HepG2 (cell line): ENCODE data around the gene GJD3. TPM values are rescaled to one million over a fixed set of nuclear protein-coding genes. Genes with fewer than 3 reads are reported as not detected.

Source experiments
- CREBL2 ChIP-seq: sonication (generic); formaldehyde crosslinking; IDR thresholded peaks from 2 replicates; pipeline ENCODE4 v1.8.1; 2023; ENCODE audit warnings: missing genetic modification reagents, mild to moderate bottlenecking, borderline replicate concordance
- GLI4 ChIP-seq: sonication (generic); formaldehyde crosslinking; IDR thresholded peaks from 2 replicates; pipeline ENCODE4 v1.5.1; 2020; ENCODE audit warnings: missing genetic modification reagents, mild to moderate bottlenecking, moderate library complexity, borderline replicate concordance
- HMG20A ChIP-seq: IDR thresholded peaks from 2 replicates; pipeline ENCODE4 v1.6.1; 2016; ENCODE audit warnings: borderline replicate concordance
- HNRNPUL1 ChIP-seq: fragments of 200-400 bp; formaldehyde crosslinking; IDR thresholded peaks from 2 replicates; pipeline ENCODE4 v1.6.1; 2017; ENCODE audit warnings: low read depth, mild to moderate bottlenecking, low read length, moderate library complexity
- JARID2 ChIP-seq: sonication (generic); formaldehyde crosslinking; IDR thresholded peaks from 2 replicates; pipeline ENCODE4 v1.8.1; 2023; ENCODE audit warnings: missing genetic modification reagents, inconsistent platforms; ENCODE audit not compliant: insufficient replicate concordance
- KAT8 ChIP-seq: IDR thresholded peaks from 2 replicates; pipeline ENCODE4 v1.6.1; 2016; ENCODE audit warnings: missing genetic modification reagents, missing compliant biosample characterization
- KLF11 ChIP-seq: IDR thresholded peaks from 2 replicates; pipeline ENCODE4 v1.6.1; 2016; ENCODE audit warnings: missing compliant biosample characterization
- NCOA1 ChIP-seq: sonication (generic); formaldehyde crosslinking; IDR thresholded peaks from 2 replicates; pipeline ENCODE4 v1.9.0; 2021; ENCODE audit warnings: missing genetic modification reagents
- NCOA5 ChIP-seq: sonication (generic); formaldehyde crosslinking; IDR thresholded peaks from 2 replicates; pipeline ENCODE4 v1.4.0; 2020; ENCODE audit warnings: missing genetic modification reagents
- PAWR ChIP-seq: sonication (generic); formaldehyde crosslinking; IDR thresholded peaks from 2 replicates; pipeline ENCODE4 v1.4.0; 2020; ENCODE audit warnings: missing genetic modification reagents, mild to moderate bottlenecking, borderline replicate concordance
- REL ChIP-seq: sonication (generic); formaldehyde crosslinking; conservative IDR thresholded peaks from 2 replicates; pipeline ENCODE4 v1.8.0; 2022; ENCODE audit warnings: mild to moderate bottlenecking, missing genetic modification reagents, moderate library complexity
- SMARCE1 ChIP-seq: fragments of 450-650 bp; IDR thresholded peaks from 2 replicates; pipeline ENCODE4 v1.6.1; 2017; ENCODE audit warnings: borderline replicate concordance
- SSRP1 ChIP-seq: IDR thresholded peaks from 2 replicates; pipeline ENCODE4 v1.6.1; 2016; ENCODE audit warnings: control low read depth
- TFE3 ChIP-seq: IDR thresholded peaks from 2 replicates; pipeline ENCODE4 v1.6.1; 2016
- TSC22D2 ChIP-seq: sonication (generic); formaldehyde crosslinking; IDR thresholded peaks from 2 replicates; pipeline ENCODE4 v1.5.1; 2020; ENCODE audit warnings: missing genetic modification reagents, mild to moderate bottlenecking, borderline replicate concordance
- YY1 ChIP-seq: IDR thresholded peaks from 2 replicates; pipeline ENCODE4 v1.6.1; 2011; ENCODE audit warnings: low read length, low read depth, moderate library complexity, mild to moderate bottlenecking; ENCODE audit not compliant: insufficient read depth, insufficient replicate concordance
- ZNF136 ChIP-seq: sonication (generic); formaldehyde crosslinking; IDR thresholded peaks from 2 replicates; pipeline ENCODE4 v1.8.1; 2022; ENCODE audit warnings: low read depth, mild to moderate bottlenecking, moderate library complexity, missing genetic modification reagents
- ZNF230 ChIP-seq: sonication (generic); formaldehyde crosslinking; IDR thresholded peaks from 2 replicates; pipeline ENCODE4 v1.4.0; 2020; ENCODE audit warnings: mild to moderate bottlenecking, missing genetic modification reagents
- ZNF24 ChIP-seq: fragments of 450-650 bp; IDR thresholded peaks from 2 replicates; pipeline ENCODE4 v1.6.1; 2017; ENCODE audit warnings: antibody characterized with exemption, mild to moderate bottlenecking
- ZNF329 ChIP-seq: sonication (generic); formaldehyde crosslinking; IDR thresholded peaks from 2 replicates; pipeline ENCODE4 v1.9.0; 2021; ENCODE audit warnings: low read depth, mild to moderate bottlenecking, missing genetic modification reagents
- ZNF543 ChIP-seq: sonication (generic); formaldehyde crosslinking; IDR thresholded peaks from 2 replicates; pipeline ENCODE4 v1.4.0; 2020; ENCODE audit warnings: mild to moderate bottlenecking, missing genetic modification reagents
- ZNF556 ChIP-seq: sonication (generic); formaldehyde crosslinking; IDR thresholded peaks from 2 replicates; pipeline ENCODE4 v1.4.0; 2020; ENCODE audit warnings: mild to moderate bottlenecking, missing genetic modification reagents, borderline replicate concordance
- ZNF878 ChIP-seq: sonication (generic); formaldehyde crosslinking; IDR thresholded peaks from 2 replicates; pipeline ENCODE4 v1.8.1; 2023; ENCODE audit warnings: mild to moderate bottlenecking, missing genetic modification reagents, moderate library complexity
- polyA plus RNA-seq, 8 experiments: library from polyadenylated mRNA; depleted of rRNA in 3 of 8; stranded (reverse) in 7 of 8; unstranded in 1 of 8; fragments of >200 nt; fragmentation: Illumina TruSeq in 4 of 8; extraction: Trizol in 4 of 8; gene quantifications; 2 replicates each; pipeline versions ENCODE4 v1.2.1 to v1.2.3, GENCODE V29; 2011 to 2016; ENCODE audit warnings: low read depth in 4 of 8, missing spikeins in 1 of 8, mixed read lengths in 1 of 8; ENCODE audit not compliant: insufficient read depth in 1 of 8
- total RNA-seq, 5 experiments: library from RNA; depleted of rRNA; stranded (reverse); fragments of >200 nt; fragmentation: Illumina TruSeq; extraction: Trizol; gene quantifications; 2 replicates each; pipeline ENCODE4 v1.2.3, GENCODE V29; 2016; ENCODE audit warnings: low read depth in 1 of 5
- TF ChIP-seq, protein P1 (sequence below): sonication (generic); formaldehyde crosslinking; IDR thresholded peaks from 2 replicates; pipeline ENCODE4 v1.4.0; 2020; ENCODE audit warnings: missing genetic modification reagents
- TF ChIP-seq, protein P2 (sequence below): sonication (generic); formaldehyde crosslinking; conservative IDR thresholded peaks from 2 replicates; pipeline ENCODE4 v1.4.0; 2020; ENCODE audit warnings: mild to moderate bottlenecking, missing genetic modification reagents, moderate library complexity

GJD3 gene
- total and polyA plus RNA-seq, 2 of the 13 experiments (the other 11 are each of a cell fraction or from before 2014, with no cell fraction given) = not detected

- TF ChIP-seq, protein P1, sequence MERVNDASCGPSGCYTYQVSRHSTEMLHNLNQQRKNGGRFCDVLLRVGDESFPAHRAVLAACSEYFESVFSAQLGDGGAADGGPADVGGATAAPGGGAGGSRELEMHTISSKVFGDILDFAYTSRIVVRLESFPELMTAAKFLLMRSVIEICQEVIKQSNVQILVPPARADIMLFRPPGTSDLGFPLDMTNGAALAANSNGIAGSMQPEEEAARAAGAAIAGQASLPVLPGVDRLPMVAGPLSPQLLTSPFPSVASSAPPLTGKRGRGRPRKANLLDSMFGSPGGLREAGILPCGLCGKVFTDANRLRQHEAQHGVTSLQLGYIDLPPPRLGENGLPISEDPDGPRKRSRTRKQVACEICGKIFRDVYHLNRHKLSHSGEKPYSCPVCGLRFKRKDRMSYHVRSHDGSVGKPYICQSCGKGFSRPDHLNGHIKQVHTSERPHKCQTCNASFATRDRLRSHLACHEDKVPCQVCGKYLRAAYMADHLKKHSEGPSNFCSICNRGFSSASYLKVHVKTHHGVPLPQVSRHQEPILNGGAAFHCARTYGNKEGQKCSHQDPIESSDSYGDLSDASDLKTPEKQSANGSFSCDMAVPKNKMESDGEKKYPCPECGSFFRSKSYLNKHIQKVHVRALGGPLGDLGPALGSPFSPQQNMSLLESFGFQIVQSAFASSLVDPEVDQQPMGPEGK (CRISPR knock-in tag) = peak; percentile 96
- TF ChIP-seq SMARCE1 = no peak
- TF ChIP-seq, protein P2, sequence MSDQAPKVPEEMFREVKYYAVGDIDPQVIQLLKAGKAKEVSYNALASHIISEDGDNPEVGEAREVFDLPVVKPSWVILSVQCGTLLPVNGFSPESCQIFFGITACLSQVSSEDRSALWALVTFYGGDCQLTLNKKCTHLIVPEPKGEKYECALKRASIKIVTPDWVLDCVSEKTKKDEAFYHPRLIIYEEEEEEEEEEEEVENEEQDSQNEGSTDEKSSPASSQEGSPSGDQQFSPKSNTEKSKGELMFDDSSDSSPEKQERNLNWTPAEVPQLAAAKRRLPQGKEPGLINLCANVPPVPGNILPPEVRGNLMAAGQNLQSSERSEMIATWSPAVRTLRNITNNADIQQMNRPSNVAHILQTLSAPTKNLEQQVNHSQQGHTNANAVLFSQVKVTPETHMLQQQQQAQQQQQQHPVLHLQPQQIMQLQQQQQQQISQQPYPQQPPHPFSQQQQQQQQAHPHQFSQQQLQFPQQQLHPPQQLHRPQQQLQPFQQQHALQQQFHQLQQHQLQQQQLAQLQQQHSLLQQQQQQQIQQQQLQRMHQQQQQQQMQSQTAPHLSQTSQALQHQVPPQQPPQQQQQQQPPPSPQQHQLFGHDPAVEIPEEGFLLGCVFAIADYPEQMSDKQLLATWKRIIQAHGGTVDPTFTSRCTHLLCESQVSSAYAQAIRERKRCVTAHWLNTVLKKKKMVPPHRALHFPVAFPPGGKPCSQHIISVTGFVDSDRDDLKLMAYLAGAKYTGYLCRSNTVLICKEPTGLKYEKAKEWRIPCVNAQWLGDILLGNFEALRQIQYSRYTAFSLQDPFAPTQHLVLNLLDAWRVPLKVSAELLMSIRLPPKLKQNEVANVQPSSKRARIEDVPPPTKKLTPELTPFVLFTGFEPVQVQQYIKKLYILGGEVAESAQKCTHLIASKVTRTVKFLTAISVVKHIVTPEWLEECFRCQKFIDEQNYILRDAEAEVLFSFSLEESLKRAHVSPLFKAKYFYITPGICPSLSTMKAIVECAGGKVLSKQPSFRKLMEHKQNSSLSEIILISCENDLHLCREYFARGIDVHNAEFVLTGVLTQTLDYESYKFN (CRISPR knock-in tag) = peak; percentile 93
- 0 out of 2 replicates have a peak, but pooled peaks have one; percentile 50 for TF ChIP-seq NCOA1 (CRISPR knock-in tag)
- TF ChIP-seq ZNF24 = no peak
- TF ChIP-seq JARID2 (CRISPR knock-in tag) = no peak
- TF ChIP-seq ZNF878 (CRISPR knock-in tag) = peak; percentile 67; the same call in 1 of the 2 replicates
- TF ChIP-seq ZNF329 = peak; percentile 75; the same call in 1 of the 2 replicates
- no peak for TF ChIP-seq GLI4 (CRISPR knock-in tag)
- TF ChIP-seq HMG20A (CRISPR knock-in tag) = peak; percentile 94
- no peak for TF ChIP-seq NCOA5 (CRISPR knock-in tag)
- peak; percentile 88 for TF ChIP-seq KAT8 (CRISPR knock-in tag)
- TF ChIP-seq KLF11 = 0 out of 2 replicates have a peak, but pooled peaks have one; percentile 37
- TF ChIP-seq YY1 = peak; percentile 31
- TF ChIP-seq ZNF136 (CRISPR knock-in tag) = no peak
- TF ChIP-seq REL (CRISPR knock-in tag) = no peak
- no peak for TF ChIP-seq ZNF230
- TF ChIP-seq ZNF543 (CRISPR knock-in tag) = no peak
- TF ChIP-seq TFE3 (CRISPR knock-in tag) = peak; percentile 81
- TF ChIP-seq SSRP1 = peak; percentile 99
- peak; percentile 96 for TF ChIP-seq ZNF556 (CRISPR knock-in tag)
- TF ChIP-seq HNRNPUL1 = no peak
- no peak for TF ChIP-seq CREBL2 (CRISPR knock-in tag)
- TF ChIP-seq PAWR = no peak
- TF ChIP-seq TSC22D2 (CRISPR knock-in tag) = no peak
These were observed 11.7 kb downstream of the GJD3 start (continued) for GRCh38 chr17:40352779-40353394.
